ENCODE results near the gene IQGAP2.

- TF ChIP-seq CTCF (IDR thresholded peaks at IDR 0.05; ENCODE audit: control extremely low read depth in 1 of 3, insufficient read depth in 1 of 3, low read depth in 1 of 3, low read length in 3 of 3) (no peak), POLR2A (IDR thresholded peaks at IDR 0.05; ENCODE audit: control extremely low read depth in 1 of 2, low read depth in 2 of 2, low read length in 2 of 2) (no peak), CEBPB (IDR thresholded peaks at IDR 0.05; ENCODE audit: low read depth, low read length) (no peak)
Observed at GRCh38 chr5:76388791-76389512, 14.1 kb upstream of the IQGAP2 start.

All from H1 (cell line).